ENCODE results near the gene ABCB1.
"Not testable (repeated sequence)": the region's sequence is repeated elsewhere in the genome, so short reads cannot be mapped to it uniquely, and the experiment has no call there.

Gene ABCB1

GRCh38 chr7:87591211-87591610, 9.5 kb downstream of the ABCB1 start:
- Histone ChIP-seq H3K9ac (ENCODE audit: insufficient read length) (no peak overlapping the region), H3K36me3 (ENCODE audit: insufficient read depth, low read length) (no peaks in the 10 kb centered on the region), H3K4me3 (no peak overlapping the region), H3K27ac (no peak overlapping the region), H3K9me3 (ENCODE audit: low read depth, low read length) (no peaks in the 10 kb centered on the region)
- DNase-seq (ENCODE audit: low read depth, low spot score), result no peak
- TF ChIP-seq EZH2 (IDR thresholded peaks at IDR 0.05) (no peak), FOXP2 (optimal IDR thresholded peaks at IDR 0.05; ENCODE audit: control extremely low read depth, extremely low read length, insufficient read depth) (no peak), POLR2AphosphoS5 (IDR thresholded peaks at IDR 0.05; ENCODE audit: borderline replicate concordance, low read depth, low read length) (no peak)

GRCh38 chr7:87590578-87590977, 10.1 kb downstream of the ABCB1 start:
- H3K4me3 ChIP-seq, result no peak overlapping the region
- no peak overlapping the region for H3K9ac ChIP-seq (ENCODE audit: insufficient read length)
- no peaks in the 10 kb centered on the region for H3K9me3 ChIP-seq (ENCODE audit: low read depth, low read length)
- H3K36me3 ChIP-seq (ENCODE audit: insufficient read depth, low read length), result no peaks in the 10 kb centered on the region
- no peak for DNase-seq (ENCODE audit: low read depth, low spot score)
- no peak overlapping the region for H3K27ac ChIP-seq
- TF ChIP-seq EZH2 (IDR thresholded peaks at IDR 0.05), result no peak
- TF ChIP-seq FOXP2 (optimal IDR thresholded peaks at IDR 0.05; ENCODE audit: control extremely low read depth, extremely low read length, insufficient read depth), result no peak
- TF ChIP-seq POLR2AphosphoS5 (IDR thresholded peaks at IDR 0.05; ENCODE audit: borderline replicate concordance, low read depth, low read length), result no peak

DNA sequence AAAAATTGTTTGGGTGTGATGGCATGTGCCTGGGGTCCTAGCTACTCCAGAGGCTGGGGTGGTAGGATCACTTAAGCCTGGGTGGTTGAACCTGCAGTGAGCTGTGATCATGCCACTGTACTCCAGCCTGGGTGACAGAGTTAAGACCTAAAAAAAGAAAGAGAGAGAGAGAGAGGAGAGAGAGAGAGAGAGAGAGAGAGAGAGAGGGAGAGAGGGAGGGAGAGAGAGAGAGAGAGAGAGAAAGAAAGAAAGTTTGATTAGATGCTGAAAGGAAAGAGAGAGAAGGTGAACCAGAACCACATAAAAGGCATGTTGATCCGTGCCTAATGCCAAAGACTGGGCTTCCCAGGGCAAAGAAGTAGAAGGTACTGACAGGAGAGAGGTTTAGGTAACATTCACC, 11.1 kb downstream of the ABCB1 start:
- Histone ChIP-seq H3K36me3 (ENCODE audit: insufficient read depth, low read length) (no peaks in the 10 kb centered on the region), H3K4me3 (no peak overlapping the region), H3K9ac (ENCODE audit: insufficient read length) (no peak overlapping the region), H3K9me3 (ENCODE audit: low read depth, low read length) (no peaks in the 10 kb centered on the region), H3K27ac (no peak overlapping the region)
- no peak for TF ChIP-seq POLR2AphosphoS5 (IDR thresholded peaks at IDR 0.05; ENCODE audit: borderline replicate concordance, low read depth, low read length)
- no peak for TF ChIP-seq FOXP2 (optimal IDR thresholded peaks at IDR 0.05; ENCODE audit: control extremely low read depth, extremely low read length, insufficient read depth)
- no peak for TF ChIP-seq EZH2 (IDR thresholded peaks at IDR 0.05)
- no peak for DNase-seq (ENCODE audit: low read depth, low spot score)

- Histone ChIP-seq H3K27ac (no peak overlapping the region), H3K36me3 (ENCODE audit: insufficient read depth, low read length) (no peaks in the 10 kb centered on the region), H3K9me3 (ENCODE audit: low read depth, low read length) (no peaks in the 10 kb centered on the region), H3K9ac (ENCODE audit: insufficient read length) (no peak overlapping the region), H3K4me3 (no peak overlapping the region)
- DNase-seq (ENCODE audit: low read depth, low spot score), result no peak
- TF ChIP-seq EZH2 (IDR thresholded peaks at IDR 0.05) (no peak), FOXP2 (optimal IDR thresholded peaks at IDR 0.05; ENCODE audit: control extremely low read depth, extremely low read length, insufficient read depth) (no peak), POLR2AphosphoS5 (IDR thresholded peaks at IDR 0.05; ENCODE audit: borderline replicate concordance, low read depth, low read length) (no peak)
These were observed 19.0 kb downstream of the ABCB1 start for GRCh38 chr7:87581723-87582122.

DNA sequence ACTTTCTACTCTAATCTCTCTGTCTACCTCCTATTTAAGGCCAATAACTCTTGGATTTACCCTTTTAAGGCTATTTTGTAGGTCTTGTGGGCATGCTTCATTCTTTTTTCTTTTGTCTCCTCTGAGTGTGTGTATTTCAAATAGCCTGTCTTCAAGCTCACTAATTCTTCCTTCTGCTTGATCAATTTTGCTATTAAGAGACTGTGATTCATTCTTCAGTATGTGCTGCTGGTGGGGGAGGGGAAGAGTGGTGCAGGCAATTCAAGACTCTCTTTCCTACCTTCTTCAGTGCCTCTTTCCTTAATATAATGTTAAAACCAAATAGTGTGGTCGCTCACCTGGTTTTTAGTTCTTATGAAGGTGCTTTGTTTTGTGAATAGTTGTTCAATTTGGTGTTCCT, 20.0 kb downstream of the ABCB1 start:
- no peak overlapping the region for H3K9ac ChIP-seq (ENCODE audit: insufficient read length)

DNA sequence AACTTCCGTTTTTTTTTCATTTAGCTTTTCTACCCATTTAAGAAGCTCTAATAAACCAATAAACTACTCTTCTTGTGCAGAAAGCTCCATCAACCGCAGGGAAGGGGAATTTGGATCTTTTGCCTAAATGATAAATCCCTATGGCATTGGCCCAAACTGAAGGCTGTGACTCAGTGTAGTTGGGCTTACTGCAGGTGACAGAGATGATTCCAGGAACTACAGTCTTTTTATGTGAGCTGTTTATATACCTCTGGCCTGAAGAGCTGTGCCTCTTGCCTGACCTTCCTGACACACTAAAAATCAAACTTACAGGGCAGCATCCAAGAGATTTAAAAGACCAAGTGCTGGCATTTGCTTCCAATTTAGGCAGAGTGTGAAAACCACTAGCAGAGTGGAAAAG, 25.2 kb downstream of the ABCB1 start:
- DNase-seq (ENCODE audit: low read depth, low spot score), result no peak
- H3K36me3 ChIP-seq (ENCODE audit: insufficient read depth, low read length), result no peaks in the 10 kb centered on the region
- no peak for TF ChIP-seq FOXP2 (optimal IDR thresholded peaks at IDR 0.05; ENCODE audit: control extremely low read depth, extremely low read length, insufficient read depth)
- no peak for TF ChIP-seq POLR2AphosphoS5 (IDR thresholded peaks at IDR 0.05; ENCODE audit: borderline replicate concordance, low read depth, low read length)
- TF ChIP-seq EZH2 (IDR thresholded peaks at IDR 0.05), result no peak

More for the DNA sequence above, 20.0 kb downstream of the ABCB1 start:
- TF ChIP-seq EZH2 (IDR thresholded peaks at IDR 0.05) (no peak), POLR2AphosphoS5 (IDR thresholded peaks at IDR 0.05; ENCODE audit: borderline replicate concordance, low read depth, low read length) (no peak), FOXP2 (optimal IDR thresholded peaks at IDR 0.05; ENCODE audit: control extremely low read depth, extremely low read length, insufficient read depth) (no peak)
- no peaks in the 10 kb centered on the region for H3K36me3 ChIP-seq (ENCODE audit: insufficient read depth, low read length)
- H3K27ac ChIP-seq, result no peak overlapping the region
- H3K4me3 ChIP-seq, result no peak overlapping the region
- no peak for DNase-seq (ENCODE audit: low read depth, low spot score)
- H3K9me3 ChIP-seq (ENCODE audit: low read depth, low read length), result no peaks in the 10 kb centered on the region

GRCh38 chr7:87574630-87575029, 26.1 kb downstream of the ABCB1 start:
- TF ChIP-seq EZH2 (IDR thresholded peaks at IDR 0.05) (no peak), POLR2AphosphoS5 (IDR thresholded peaks at IDR 0.05; ENCODE audit: borderline replicate concordance, low read depth, low read length) (no peak), FOXP2 (optimal IDR thresholded peaks at IDR 0.05; ENCODE audit: control extremely low read depth, extremely low read length, insufficient read depth) (no peak)
- H3K9ac ChIP-seq (ENCODE audit: insufficient read length), result no peak overlapping the region
- H3K27ac ChIP-seq, result no peak overlapping the region
- DNase-seq (ENCODE audit: low read depth, low spot score), result no peak
- no peaks in the 10 kb centered on the region for H3K36me3 ChIP-seq (ENCODE audit: insufficient read depth, low read length)
- H3K4me3 ChIP-seq, result no peak overlapping the region
- no peaks in the 10 kb centered on the region for H3K9me3 ChIP-seq (ENCODE audit: low read depth, low read length)

More for the DNA sequence above, 25.2 kb downstream of the ABCB1 start:
- no peak overlapping the region for H3K4me3 ChIP-seq
- H3K9ac ChIP-seq (ENCODE audit: insufficient read length), result no peak overlapping the region
- H3K27ac ChIP-seq, result no peak overlapping the region
- no peaks in the 10 kb centered on the region for H3K9me3 ChIP-seq (ENCODE audit: low read depth, low read length)

DNA sequence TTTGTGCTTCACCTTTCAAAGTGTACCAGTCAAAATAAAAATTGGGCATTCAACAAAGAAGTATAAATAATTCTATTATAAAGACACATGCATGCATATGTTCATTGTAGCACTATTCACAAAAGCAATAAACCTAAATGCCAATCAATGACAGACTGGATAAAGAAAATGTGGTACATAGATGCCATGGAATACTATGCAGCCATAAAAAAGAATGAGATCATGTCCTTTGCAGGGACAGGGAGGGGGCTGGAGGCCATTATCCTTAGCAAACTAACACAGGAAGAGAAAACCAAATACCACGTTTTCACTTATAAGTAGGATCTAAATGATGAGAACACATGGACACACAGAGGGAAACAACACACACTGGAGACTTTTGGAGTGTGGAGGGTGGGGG, 28.2 kb downstream of the ABCB1 start:
- not testable (repeated sequence) for H3K9me3 ChIP-seq (ENCODE audit: low read depth, low read length); H3K27ac ChIP-seq; H3K4me3 ChIP-seq; DNase-seq (ENCODE audit: low read depth, low spot score); H3K36me3 ChIP-seq (ENCODE audit: insufficient read depth, low read length); H3K9ac ChIP-seq (ENCODE audit: insufficient read length)

DNA sequence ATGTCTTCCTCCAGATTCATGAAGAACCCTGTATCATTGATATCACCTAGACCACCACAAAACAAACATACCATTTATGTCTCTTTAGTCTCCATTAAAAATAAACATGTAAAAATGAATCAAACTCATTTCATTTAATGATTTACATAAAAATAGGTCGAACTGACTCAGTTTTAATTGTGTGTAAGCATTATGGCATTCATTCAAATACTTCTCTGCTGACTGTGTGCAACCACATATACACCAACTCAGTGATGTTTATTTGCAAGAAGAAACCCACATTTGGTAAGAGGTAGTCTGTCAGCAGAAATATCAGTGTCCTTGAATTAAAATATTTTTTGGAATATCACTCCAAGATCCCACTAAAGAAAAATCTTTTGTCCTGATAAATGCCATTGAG, 30.5 kb downstream of the ABCB1 start:
- Histone ChIP-seq H3K4me3 (no peak overlapping the region), H3K9ac (ENCODE audit: insufficient read length) (no peak overlapping the region), H3K36me3 (ENCODE audit: insufficient read depth, low read length) (no peaks in the 10 kb centered on the region), H3K27ac (no peak overlapping the region), H3K9me3 (ENCODE audit: low read depth, low read length) (no peaks in the 10 kb centered on the region)
- no peak for DNase-seq (ENCODE audit: low read depth, low spot score)
- no peak for TF ChIP-seq EZH2 (IDR thresholded peaks at IDR 0.05)
- no peak for TF ChIP-seq POLR2AphosphoS5 (IDR thresholded peaks at IDR 0.05; ENCODE audit: borderline replicate concordance, low read depth, low read length)
- TF ChIP-seq FOXP2 (optimal IDR thresholded peaks at IDR 0.05; ENCODE audit: control extremely low read depth, extremely low read length, insufficient read depth), result no peak

Measured in SK-N-MC (cell line).